ENCODE data around the gene MACF1. TPM values are rescaled to one million over a fixed set of nuclear protein-coding genes. Genes with fewer than 3 reads are reported as not detected.

MACF1 gene
- total RNA-seq, 1 donor from 2014 or later: 296 TPM

- H3K4me3 ChIP-seq (ENCODE audit: low read depth, low read length): no peak overlapping the region
- no peak for TF ChIP-seq CTCF (conservative IDR thresholded peaks at IDR 0.05; ENCODE audit: low read depth, low read length)
- DNase-seq (ENCODE audit: low read depth): no peak
Measured at GRCh38 chr1:39229504-39229903, 25.0 kb downstream of the MACF1 start.

- DNase-seq (ENCODE audit: low read depth): no peak
- no peak overlapping the region for H3K4me3 ChIP-seq (ENCODE audit: low read depth, low read length)
- TF ChIP-seq CTCF (conservative IDR thresholded peaks at IDR 0.05; ENCODE audit: low read depth, low read length): no peak
Measured at GRCh38 chr1:39230261-39231190, 26.0 kb downstream of the MACF1 start.

- no peak overlapping the region for H3K4me3 ChIP-seq (ENCODE audit: low read depth, low read length)
- TF ChIP-seq CTCF (conservative IDR thresholded peaks at IDR 0.05; ENCODE audit: low read depth, low read length): no peak
- DNase-seq (ENCODE audit: low read depth): no peak
Measured at GRCh38 chr1:39236971-39237370, 32.5 kb downstream of the MACF1 start.

GRCh38 chr1:39238476-39238875 is 34.0 kb downstream of the MACF1 start:
- DNase-seq (ENCODE audit: low read depth): no peak
- no peak overlapping the region for H3K4me3 ChIP-seq (ENCODE audit: low read depth, low read length)

GRCh38 chr1:39239968-39240367 is 35.5 kb downstream of the MACF1 start:
- no peak for DNase-seq (ENCODE audit: low read depth)
- H3K4me3 ChIP-seq (ENCODE audit: low read depth, low read length): no peak overlapping the region
- no peak for TF ChIP-seq CTCF (conservative IDR thresholded peaks at IDR 0.05; ENCODE audit: low read depth, low read length)

More at GRCh38 chr1:39238476-39238875, 34.0 kb downstream of the MACF1 start:
- no peak for TF ChIP-seq CTCF (conservative IDR thresholded peaks at IDR 0.05; ENCODE audit: low read depth, low read length)

- H3K4me3 ChIP-seq (ENCODE audit: low read depth, low read length): no peak overlapping the region
- TF ChIP-seq CTCF (conservative IDR thresholded peaks at IDR 0.05; ENCODE audit: low read depth, low read length): no peak
- DNase-seq (ENCODE audit: low read depth): no peak
Measured at GRCh38 chr1:39243302-39243701, 38.8 kb downstream of the MACF1 start.

Measured in epithelial cell of proximal tubule (primary cell).